ENCODE data around the gene C2CD4C. TPM values are rescaled to one million over a fixed set of nuclear protein-coding genes. Genes with fewer than 3 reads are reported as not detected.

The C2CD4C gene
- total RNA-seq, 6 donors from 2014 or later, result 0.76 to 2.1 (median 1.6) TPM

DNA sequence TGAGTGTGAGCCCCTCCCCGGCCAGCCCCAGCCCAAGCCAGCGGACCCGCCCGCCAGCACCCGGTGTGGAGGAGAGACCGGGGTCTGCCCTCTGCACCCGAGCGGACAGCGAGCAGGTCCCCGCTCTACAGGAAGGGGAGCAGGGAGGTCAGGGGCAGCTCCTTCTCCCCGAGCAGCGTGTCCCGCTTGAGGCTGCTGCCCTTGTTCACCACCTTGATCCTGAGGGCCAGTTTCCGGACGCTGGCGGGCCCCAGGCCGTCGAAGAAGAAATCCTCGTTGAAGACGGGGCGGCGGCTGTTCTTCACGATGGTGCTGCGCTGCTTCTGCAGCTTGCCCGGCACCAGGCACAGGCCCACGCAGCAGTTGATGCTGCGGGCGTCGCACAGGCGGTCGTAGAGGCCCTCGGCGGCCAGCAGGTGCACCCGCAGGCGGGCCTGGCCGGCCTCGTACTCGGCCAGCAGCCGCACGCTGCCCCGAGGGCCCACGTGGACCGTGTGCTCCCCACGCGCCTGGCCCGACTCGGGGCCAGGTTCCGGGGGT is 1.9 kb downstream of the C2CD4C start:
- H3K36me3 ChIP-seq, result no peaks in the 10 kb centered on the region
- no peaks in the 10 kb centered on the region for H3K9me3 ChIP-seq
- DNase-seq (peak in 1 of 2 donors; percentile 18), ATAC-seq (ENCODE audit: low FRiP score in 2 of 2) (no peak)
- peaks cover 0 to 27% (median 16%) of the 10 kb centered on the region in 4 donors for H3K27me3 ChIP-seq
- no peak overlapping the region for H3K4me3 ChIP-seq
- peaks cover 19 to 27% (median 21%) of the 10 kb centered on the region in 4 donors for H3K4me1 ChIP-seq
- no peak for TF ChIP-seq EP300 (IDR thresholded peaks at IDR 0.05)
- WGBS, 2 donors, result 89% methylated on average over 18 to 45 of the region's 48 CpGs
- no peak overlapping the region for H3K27ac ChIP-seq

DNA sequence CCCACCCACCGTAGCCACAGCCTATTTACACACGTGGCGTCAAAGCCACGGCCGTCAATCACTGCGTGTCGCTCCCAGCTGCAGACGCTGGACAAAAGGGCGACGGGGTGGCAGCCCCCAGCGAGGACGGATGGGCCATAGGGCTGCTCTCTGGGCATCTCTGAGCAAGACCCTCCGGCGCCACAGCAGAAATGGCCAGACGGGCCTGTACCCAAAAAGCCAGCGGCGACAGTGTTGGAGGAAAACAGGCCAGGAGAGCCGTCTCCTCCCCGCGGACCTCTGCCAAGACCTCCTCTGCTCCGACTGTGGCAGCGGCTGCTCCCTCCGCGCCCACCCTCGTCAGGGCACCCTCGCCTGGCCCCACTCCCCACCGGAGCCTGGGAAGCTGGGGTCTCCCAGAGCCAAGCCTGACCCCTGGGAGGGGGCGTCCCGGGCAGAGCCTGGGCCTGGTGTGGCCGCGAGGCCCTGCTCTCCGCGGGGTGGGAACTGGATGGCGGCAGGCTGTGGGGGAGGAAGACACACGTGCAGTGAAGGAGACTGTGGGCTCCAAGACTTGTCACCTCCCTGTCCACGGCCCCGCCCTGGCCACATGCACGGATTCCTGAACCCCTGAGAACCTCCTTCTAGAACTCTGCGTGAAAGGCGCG is 2.7 kb downstream of the C2CD4C start:
- peaks cover 0 to 27% (median 16%) of the 10 kb centered on the region in 4 donors for H3K27me3 ChIP-seq

DNA sequence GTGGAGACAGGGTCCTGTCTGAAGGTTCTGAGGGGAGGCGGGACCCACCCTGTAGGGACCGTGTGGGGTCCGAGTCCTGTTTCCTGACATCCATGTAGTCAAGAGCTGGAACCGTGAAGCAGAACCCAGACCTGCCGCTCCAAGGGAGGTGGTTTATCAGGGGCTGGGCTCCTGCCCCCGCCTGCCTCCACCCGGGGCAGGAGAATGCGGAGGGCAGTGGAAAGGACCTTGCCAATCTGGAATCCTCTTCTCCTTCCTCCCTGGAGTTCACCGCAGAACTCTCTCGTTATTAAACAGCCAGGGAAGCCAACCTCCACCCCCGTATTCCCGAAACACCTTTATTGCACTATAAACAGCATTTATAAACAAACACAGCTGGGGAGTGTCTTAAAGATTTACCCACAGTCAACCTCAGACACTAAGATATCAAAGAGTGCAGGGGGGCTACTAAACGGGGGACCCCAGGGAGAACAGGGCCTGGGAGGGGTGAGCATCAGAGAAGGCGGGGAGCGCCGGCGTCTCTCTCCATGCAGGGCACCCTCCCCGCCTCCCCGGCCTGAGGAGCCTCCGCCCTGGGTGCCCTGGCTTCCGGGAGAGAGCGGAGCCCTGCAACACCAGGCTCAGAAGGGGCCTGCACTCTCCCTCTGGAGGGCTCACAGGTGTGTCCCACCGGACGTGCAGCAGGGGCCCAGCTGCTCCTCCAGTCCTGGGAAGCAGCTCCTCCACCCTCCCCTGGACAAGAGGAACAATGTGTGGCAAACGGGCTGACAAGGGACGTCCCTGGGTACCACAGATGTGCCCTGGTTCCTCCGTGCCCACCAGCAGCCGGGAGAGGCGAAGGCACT is 3.6 kb downstream of the C2CD4C start:
- H3K27me3 ChIP-seq, result peaks cover 0 to 27% (median 16%) of the 10 kb centered on the region in 4 donors
- 49 to 56% methylated on average over 13 to 26 of the region's 29 CpGs for whole genome bisulfite sequencing, 2 donors
- H3K4me3 ChIP-seq, result no peak overlapping the region
- ATAC-seq (ENCODE audit: low FRiP score in 2 of 2), result no peak
- peak in 1 of 2 donors; percentile 10 for DNase-seq
- H3K27ac ChIP-seq, result no peak overlapping the region
- peaks cover 19 to 27% (median 22%) of the 10 kb centered on the region in 4 donors for H3K4me1 ChIP-seq
- no peaks in the 10 kb centered on the region for H3K36me3 ChIP-seq
- no peak for TF ChIP-seq EP300 (IDR thresholded peaks at IDR 0.05)
- no peaks in the 10 kb centered on the region for H3K9me3 ChIP-seq

More for the DNA sequence above, 2.7 kb downstream of the C2CD4C start:
- H3K36me3 ChIP-seq, result no peaks in the 10 kb centered on the region
- TF ChIP-seq EP300 (IDR thresholded peaks at IDR 0.05) (no peak), POLR2A (IDR thresholded peaks at IDR 0.05) (no peak)
- WGBS, 2 donors, result 71 to 86% methylated on average over 8 to 41 of the region's 41 CpGs
- peaks cover 19 to 27% (median 22%) of the 10 kb centered on the region in 4 donors for H3K4me1 ChIP-seq
- no peak overlapping the region for H3K4me3 ChIP-seq
- H3K9me3 ChIP-seq, result no peaks in the 10 kb centered on the region
- DNase-seq (peak; percentile 19 to 80), ATAC-seq (ENCODE audit: low FRiP score in 2 of 2) (no peak)
- H3K27ac ChIP-seq, result no peak overlapping the region

DNA sequence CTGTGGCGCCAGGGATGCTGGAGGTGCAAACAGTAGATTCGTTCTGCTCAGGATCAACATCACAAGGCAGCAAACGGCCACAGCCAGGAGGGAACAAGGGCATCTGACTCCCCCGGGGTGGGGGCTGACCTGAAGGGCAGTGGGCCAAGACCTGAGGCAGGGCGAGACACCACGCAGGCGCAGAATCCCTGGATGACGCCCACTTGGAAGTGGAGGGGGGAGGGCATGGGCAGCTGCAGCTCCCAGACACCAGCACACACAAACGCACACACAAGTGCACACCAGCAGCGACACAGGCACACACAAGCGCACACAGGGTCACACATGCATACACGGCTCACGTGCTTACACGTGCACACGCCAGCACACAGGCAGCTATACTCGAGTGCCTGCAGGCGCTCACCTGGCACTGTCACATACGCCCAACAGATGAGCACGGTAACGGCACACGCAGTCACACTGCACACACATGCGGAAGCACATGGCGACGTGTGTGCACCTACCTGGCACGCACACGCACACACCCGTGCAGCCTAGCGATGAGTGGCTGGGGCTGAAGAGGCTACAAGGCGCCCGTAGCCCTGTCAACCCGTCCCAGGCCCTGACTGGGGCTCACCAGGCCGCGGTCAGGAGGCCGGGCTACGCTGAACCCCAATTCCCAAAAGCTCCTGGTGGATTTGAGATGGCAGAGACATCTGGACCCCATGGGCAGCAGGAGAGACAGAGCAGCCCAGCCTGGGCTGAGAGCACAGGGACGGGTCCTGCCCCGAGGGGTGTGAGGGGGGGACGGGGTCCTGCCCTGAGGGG is 5.5 kb downstream of the C2CD4C start:
- H3K4me3 ChIP-seq, result no peak overlapping the region
- peaks cover 3 to 7% (median 6%) of the 10 kb centered on the region in 4 donors for H3K4me1 ChIP-seq
- H3K27ac ChIP-seq, result no peak overlapping the region
- peaks cover 0 to 10% (median 4%) of the 10 kb centered on the region in 4 donors for H3K27me3 ChIP-seq
- ATAC-seq (ENCODE audit: low FRiP score in 2 of 2) (no peak), DNase-seq (peak; percentile 13 to 57)
- no peaks in the 10 kb centered on the region for H3K36me3 ChIP-seq
- no peak for TF ChIP-seq EP300 (IDR thresholded peaks at IDR 0.05)
- 82 to 88% methylated on average over 22 to 35 of the region's 38 CpGs for WGBS, 2 donors
- H3K9me3 ChIP-seq, result no peaks in the 10 kb centered on the region

DNA sequence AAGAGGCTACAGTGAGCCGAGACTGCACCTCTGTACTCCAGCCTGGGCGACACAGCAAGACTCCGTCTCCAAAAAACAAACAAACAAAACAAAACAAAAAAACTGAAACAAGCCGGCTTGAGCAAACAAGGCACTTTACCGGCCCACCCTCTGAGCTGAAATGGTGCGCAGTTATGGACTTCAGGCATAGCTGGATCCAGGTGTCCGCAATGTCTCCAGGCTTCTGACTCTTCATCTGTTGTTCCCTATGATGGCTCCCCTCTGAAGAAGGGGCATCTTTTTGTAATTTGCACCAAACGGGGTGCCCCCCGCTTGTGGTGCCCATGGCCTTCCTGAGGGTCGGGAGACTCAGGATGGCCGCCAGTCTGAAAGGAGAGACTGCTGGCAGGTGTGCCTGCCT is 6.2 kb downstream of the C2CD4C start:
- DNase-seq, result no peak
- H3K9me3 ChIP-seq, result no peaks in the 10 kb centered on the region
- TF ChIP-seq, protein P1, sequence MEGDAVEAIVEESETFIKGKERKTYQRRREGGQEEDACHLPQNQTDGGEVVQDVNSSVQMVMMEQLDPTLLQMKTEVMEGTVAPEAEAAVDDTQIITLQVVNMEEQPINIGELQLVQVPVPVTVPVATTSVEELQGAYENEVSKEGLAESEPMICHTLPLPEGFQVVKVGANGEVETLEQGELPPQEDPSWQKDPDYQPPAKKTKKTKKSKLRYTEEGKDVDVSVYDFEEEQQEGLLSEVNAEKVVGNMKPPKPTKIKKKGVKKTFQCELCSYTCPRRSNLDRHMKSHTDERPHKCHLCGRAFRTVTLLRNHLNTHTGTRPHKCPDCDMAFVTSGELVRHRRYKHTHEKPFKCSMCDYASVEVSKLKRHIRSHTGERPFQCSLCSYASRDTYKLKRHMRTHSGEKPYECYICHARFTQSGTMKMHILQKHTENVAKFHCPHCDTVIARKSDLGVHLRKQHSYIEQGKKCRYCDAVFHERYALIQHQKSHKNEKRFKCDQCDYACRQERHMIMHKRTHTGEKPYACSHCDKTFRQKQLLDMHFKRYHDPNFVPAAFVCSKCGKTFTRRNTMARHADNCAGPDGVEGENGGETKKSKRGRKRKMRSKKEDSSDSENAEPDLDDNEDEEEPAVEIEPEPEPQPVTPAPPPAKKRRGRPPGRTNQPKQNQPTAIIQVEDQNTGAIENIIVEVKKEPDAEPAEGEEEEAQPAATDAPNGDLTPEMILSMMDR (IDR thresholded peaks at IDR 0.05), result no peak
- no peak for TF ChIP-seq POLR2A (IDR thresholded peaks at IDR 0.05)
- TF ChIP-seq POLR2AphosphoS5 (IDR thresholded peaks at IDR 0.05), result no peak
- no peak for TF ChIP-seq EP300 (IDR thresholded peaks at IDR 0.05)
- no peak overlapping the region for H3K27ac ChIP-seq
- 86 to 89% methylated on average over 10 to 11 of the region's 11 CpGs for WGBS, 2 donors
- no peak overlapping the region for H3K4me3 ChIP-seq
- H3K36me3 ChIP-seq, result no peaks in the 10 kb centered on the region
- peaks cover 0 to 3% (median under 1%) of the 10 kb centered on the region in 4 donors for H3K27me3 ChIP-seq
- ATAC-seq (ENCODE audit: low FRiP score in 2 of 2), result no peak
- peaks cover 0 to 2% (median under 1%) of the 10 kb centered on the region in 4 donors for H3K4me1 ChIP-seq

DNA sequence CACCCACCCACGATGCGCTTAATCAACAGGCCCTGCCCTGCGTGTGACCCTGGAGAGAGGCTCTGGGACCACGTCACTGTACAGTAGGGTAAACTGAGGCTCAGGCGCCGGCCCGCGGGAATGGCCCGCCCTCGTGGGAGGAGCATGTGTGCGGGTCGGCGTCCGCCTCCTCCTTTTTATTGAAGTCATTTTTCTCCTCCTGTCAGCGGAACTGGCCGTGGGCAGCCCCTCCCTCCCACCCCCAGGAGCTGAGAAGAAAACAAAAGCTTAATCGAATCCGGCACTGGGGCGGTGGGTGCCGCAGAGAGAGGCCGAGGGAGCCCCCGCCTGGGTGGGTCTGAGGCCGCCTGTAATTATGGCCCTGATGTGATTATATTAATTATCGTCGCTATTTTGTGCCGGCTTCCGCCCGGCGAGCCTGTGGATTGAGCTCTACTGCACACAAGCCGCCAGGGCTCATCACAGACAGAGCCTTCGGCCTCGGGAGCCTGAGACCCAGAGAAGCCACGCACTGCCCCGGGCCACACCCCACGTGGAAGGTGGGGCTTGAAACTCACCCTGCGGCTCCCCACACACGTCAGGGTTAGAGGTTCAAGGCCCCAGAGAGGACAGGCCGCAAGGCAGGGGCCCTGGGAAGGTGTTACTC is 7.0 kb downstream of the C2CD4C start:
- ATAC-seq (ENCODE audit: low FRiP score in 2 of 2), result peak in 1 of 2 donors; percentile 28
- peaks cover 0 to 2% (median 0%) of the 10 kb centered on the region in 4 donors for H3K4me1 ChIP-seq
- H3K36me3 ChIP-seq, result no peaks in the 10 kb centered on the region
- WGBS, 2 donors, result 47% methylated on average over 37 of the region's 38 CpGs; no CpG with 5 or more reads in 1 of the 2 donors
- DNase-seq, result peak; percentile 8 to 66
- H3K9me3 ChIP-seq, result no peaks in the 10 kb centered on the region
- H3K27me3 ChIP-seq, result no peaks in the 10 kb centered on the region
- peak overlapping the region in 2 of 4 donors; percentile 20 to 35 for H3K4me3 ChIP-seq
- H3K27ac ChIP-seq, result no peak overlapping the region
- TF ChIP-seq POLR2AphosphoS5 (IDR thresholded peaks at IDR 0.05), result no peak
- no peak for TF ChIP-seq EP300 (IDR thresholded peaks at IDR 0.05)
- TF ChIP-seq, protein P1 (IDR thresholded peaks at IDR 0.05), result no peak
- TF ChIP-seq POLR2A (IDR thresholded peaks at IDR 0.05), result no peak

Measured in upper lobe of left lung (tissue), 6 donors.